ENCODE data around the gene ZNF527.

- TF ChIP-seq POLR2A (IDR thresholded peaks at IDR 0.05) (no peak), CTCF (IDR thresholded peaks at IDR 0.05 in 8 of 11, conservative IDR thresholded peaks at IDR 0.05 in 3 of 11) (no peak), POLR2AphosphoS5 (IDR thresholded peaks at IDR 0.05) (no peak)
Observed at GRCh38 chr19:37413313-37414084, 42.6 kb downstream of the ZNF527 start.

Measured in spleen (tissue), 7 donors.